NT2/D1 (cell line): ENCODE data around the gene XRN2.

ENCODE experiments used
- SUZ12 ChIP-seq: IDR thresholded peaks from 2 replicates; pipeline ENCODE4 v1.6.1; 2011; ENCODE audit not compliant: insufficient read length, insufficient read depth; ENCODE audit errors: extremely low read depth
- ZNF274 ChIP-seq: IDR thresholded peaks from 2 replicates; pipeline ENCODE4 v1.6.1; 2011; ENCODE audit warnings: mild to moderate bottlenecking, low read depth, low read length

DNA sequence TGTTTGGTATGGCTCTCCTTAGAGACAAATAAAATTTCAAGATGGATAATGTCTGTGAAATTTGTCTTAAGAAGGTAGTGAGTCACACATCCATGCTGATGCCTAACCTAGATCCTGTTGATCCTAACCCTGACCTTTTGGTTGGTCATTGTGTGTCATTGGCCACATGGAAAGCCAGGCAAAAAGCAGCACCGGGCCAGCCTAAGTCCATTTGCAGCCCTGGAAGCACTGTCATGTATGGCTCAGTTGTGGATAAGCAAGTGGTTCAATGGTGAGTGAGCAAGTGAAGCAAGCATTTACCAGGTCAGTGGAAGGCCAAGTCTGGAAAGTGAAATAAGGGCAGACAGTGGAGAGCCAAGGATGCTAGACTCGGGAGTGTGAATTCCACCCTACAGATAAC, 12.1 kb upstream of the XRN2 start:
- TF ChIP-seq SUZ12 (no peak), ZNF274 (no peak)
